ENCODE results near the gene SLX4IP. TPM values are rescaled to one million over a fixed set of nuclear protein-coding genes. Genes with fewer than 3 reads are reported as not detected.

SLX4IP gene
- total and polyA plus RNA-seq, 4 donors, result 1.2 to 9.5 (median 4.3) TPM

DNA sequence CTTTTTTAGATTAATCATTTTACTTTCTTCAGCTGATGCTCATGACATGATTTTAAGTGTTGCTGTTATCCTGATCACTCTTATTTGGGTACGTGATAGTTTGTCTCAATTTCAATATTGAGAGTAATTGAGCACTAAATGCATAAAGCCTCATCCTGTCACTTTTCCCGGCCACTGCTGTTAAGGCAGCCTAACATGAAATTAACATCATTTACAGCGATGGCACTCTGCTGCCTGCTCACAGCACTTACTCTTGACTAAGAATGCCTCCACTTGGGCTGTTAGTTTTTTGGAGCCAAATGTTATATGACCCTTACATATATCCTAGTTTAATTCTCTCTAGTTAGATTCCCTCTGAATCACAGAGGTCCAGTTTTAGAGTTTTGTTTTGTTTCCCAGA lies 107.3 kb downstream of the SLX4IP start:
- Histone ChIP-seq H3K4me1 (ENCODE audit: control insufficient read depth in 5 of 5, insufficient read depth in 5 of 5, low read length in 5 of 5) (peaks cover 0 to 8% (median 0%) of the 10 kb centered on the region in 5 donors), H3K27ac (ENCODE audit: low read depth in 1 of 2, low read length in 1 of 2) (no peak overlapping the region), H3K9ac (ENCODE audit: insufficient read depth in 1 of 2, low read length in 2 of 2) (no peak overlapping the region), H3K4me3 (no peak overlapping the region), H3K36me3 (ENCODE audit: control insufficient read depth in 4 of 4, insufficient read depth in 4 of 4, low read length in 4 of 4) (no peaks in the 10 kb centered on the region), H3K27me3 (ENCODE audit: control insufficient read depth in 3 of 3, insufficient read depth in 3 of 3, low read length in 2 of 3) (no peaks in the 10 kb centered on the region), H3K9me3 (ENCODE audit: control insufficient read depth in 4 of 4, insufficient read depth in 3 of 4, low read length in 3 of 4) (no peaks in the 10 kb centered on the region)
- ATAC-seq (ENCODE audit: insufficient read depth, low FRiP score), result no peak
- no peak for DNase-seq
- WGBS, 2 donors, result 96 to 97% methylated on average over 3 of the region's 3 CpGs
- TF ChIP-seq, protein P1, sequence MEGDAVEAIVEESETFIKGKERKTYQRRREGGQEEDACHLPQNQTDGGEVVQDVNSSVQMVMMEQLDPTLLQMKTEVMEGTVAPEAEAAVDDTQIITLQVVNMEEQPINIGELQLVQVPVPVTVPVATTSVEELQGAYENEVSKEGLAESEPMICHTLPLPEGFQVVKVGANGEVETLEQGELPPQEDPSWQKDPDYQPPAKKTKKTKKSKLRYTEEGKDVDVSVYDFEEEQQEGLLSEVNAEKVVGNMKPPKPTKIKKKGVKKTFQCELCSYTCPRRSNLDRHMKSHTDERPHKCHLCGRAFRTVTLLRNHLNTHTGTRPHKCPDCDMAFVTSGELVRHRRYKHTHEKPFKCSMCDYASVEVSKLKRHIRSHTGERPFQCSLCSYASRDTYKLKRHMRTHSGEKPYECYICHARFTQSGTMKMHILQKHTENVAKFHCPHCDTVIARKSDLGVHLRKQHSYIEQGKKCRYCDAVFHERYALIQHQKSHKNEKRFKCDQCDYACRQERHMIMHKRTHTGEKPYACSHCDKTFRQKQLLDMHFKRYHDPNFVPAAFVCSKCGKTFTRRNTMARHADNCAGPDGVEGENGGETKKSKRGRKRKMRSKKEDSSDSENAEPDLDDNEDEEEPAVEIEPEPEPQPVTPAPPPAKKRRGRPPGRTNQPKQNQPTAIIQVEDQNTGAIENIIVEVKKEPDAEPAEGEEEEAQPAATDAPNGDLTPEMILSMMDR (IDR thresholded peaks at IDR 0.05; ENCODE audit: control extremely low read depth, extremely low read depth), result no peak

DNA sequence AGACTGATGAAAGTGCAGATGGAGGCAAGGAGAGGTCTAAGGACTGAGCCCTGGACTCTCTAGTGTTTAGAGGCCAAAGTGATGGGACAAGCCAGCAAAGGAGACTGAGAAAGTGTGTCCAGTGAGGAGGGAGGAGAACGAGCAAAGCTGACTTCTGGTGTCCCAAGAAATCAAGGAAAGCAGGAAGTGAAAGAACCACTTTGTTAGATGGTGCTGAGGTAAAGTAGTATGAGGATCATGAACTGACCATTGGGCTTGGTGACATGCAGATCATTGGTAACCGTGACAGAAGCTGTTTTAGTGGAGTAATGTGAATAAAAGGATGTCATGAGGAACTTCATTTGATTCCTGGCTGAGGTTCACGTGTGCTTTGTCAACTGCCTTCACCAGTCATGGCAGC lies 108.4 kb downstream of the SLX4IP start:
- WGBS, 2 donors, result 68 to 76% methylated on average over 3 of the region's 3 CpGs
- Histone ChIP-seq H3K4me3 (no peak overlapping the region), H3K27me3 (ENCODE audit: control insufficient read depth in 3 of 3, insufficient read depth in 3 of 3, low read length in 2 of 3) (no peaks in the 10 kb centered on the region), H3K4me1 (ENCODE audit: control insufficient read depth in 5 of 5, insufficient read depth in 5 of 5, low read length in 5 of 5) (peaks cover 0 to 8% (median 0%) of the 10 kb centered on the region in 5 donors), H3K9ac (ENCODE audit: insufficient read depth in 1 of 2, low read length in 2 of 2) (no peak overlapping the region), H3K27ac (ENCODE audit: low read depth in 1 of 2, low read length in 1 of 2) (no peak overlapping the region), H3K36me3 (ENCODE audit: control insufficient read depth in 4 of 4, insufficient read depth in 4 of 4, low read length in 4 of 4) (no peaks in the 10 kb centered on the region), H3K9me3 (ENCODE audit: control insufficient read depth in 4 of 4, insufficient read depth in 3 of 4, low read length in 3 of 4) (no peaks in the 10 kb centered on the region)
- TF ChIP-seq, protein P1 (IDR thresholded peaks at IDR 0.05; ENCODE audit: control extremely low read depth, extremely low read depth), result no peak
- DNase-seq (no peak), ATAC-seq (ENCODE audit: insufficient read depth, low FRiP score) (no peak)

DNA sequence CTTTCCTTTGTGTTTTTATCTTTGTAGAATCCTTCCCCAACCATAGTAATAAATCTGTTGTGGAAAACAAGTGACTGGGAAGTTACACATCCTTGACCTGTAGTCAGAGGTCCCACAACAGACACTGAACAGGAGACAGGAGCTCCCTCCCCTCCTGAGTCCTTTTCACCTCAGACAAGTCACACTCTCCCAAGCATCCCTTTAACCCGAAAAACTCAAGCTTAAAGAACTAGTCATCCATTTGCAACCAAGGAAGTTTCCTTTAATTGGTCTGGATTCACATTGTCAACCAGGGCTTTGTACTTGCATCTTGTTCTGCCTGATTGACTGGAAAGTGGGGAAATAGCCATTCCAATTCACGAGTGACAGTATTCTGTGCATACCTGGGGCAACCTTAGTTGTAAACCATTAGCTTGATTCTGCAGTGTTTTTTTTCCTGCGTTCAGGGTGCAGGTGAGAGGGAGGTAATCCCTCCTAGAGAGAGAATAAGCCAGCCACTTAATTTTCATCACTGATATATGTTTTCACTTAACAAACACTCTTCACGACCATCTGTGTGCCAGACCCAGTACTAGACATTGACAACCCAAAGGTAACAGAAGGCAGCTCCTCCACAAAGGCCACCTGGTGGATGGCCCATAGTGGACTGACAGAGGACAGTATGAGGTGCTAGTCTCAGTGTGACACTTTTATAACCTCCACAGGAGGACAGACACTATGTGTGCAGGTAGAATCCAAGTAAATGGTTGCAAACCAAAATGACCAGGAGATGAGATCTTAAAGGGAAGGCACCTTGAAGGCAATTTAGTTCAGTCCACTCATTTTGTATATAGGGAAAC lies 112.4 kb downstream of the SLX4IP start:
- Histone ChIP-seq H3K9ac (ENCODE audit: insufficient read depth in 1 of 2, low read length in 2 of 2) (no peak overlapping the region), H3K27me3 (ENCODE audit: control insufficient read depth in 3 of 3, insufficient read depth in 3 of 3, low read length in 2 of 3) (no peaks in the 10 kb centered on the region), H3K9me3 (ENCODE audit: control insufficient read depth in 4 of 4, insufficient read depth in 3 of 4, low read length in 3 of 4) (no peaks in the 10 kb centered on the region), H3K4me1 (ENCODE audit: control insufficient read depth in 5 of 5, insufficient read depth in 5 of 5, low read length in 5 of 5) (peaks cover 0 to 5% (median 3%) of the 10 kb centered on the region in 5 donors), H3K4me3 (no peak overlapping the region), H3K36me3 (ENCODE audit: control insufficient read depth in 4 of 4, insufficient read depth in 4 of 4, low read length in 4 of 4) (no peaks in the 10 kb centered on the region), H3K27ac (ENCODE audit: low read depth in 1 of 2, low read length in 1 of 2) (no peak overlapping the region)
- 91% methylated on average over 4 of the region's 4 CpGs for WGBS, 2 donors
- DNase-seq, result no peak
- TF ChIP-seq, protein P1 (IDR thresholded peaks at IDR 0.05; ENCODE audit: control extremely low read depth, extremely low read depth), result no peak
- ATAC-seq (ENCODE audit: insufficient read depth, low FRiP score), result no peak
